NCI-H146 treated with DMSO at 0.1 percent for 48 hours (cell line): Measurements from ENCODE around the gene APOA1.
A peak's percentile ranks its signal among the peaks of the same experiment; 100 is the strongest.

Experiments
- DNase-seq: peaks from one replicate; lab custom pipeline; 2025; ENCODE audit not compliant: unreplicated experiment; lab: John Stamatoyannopoulos, UW

The APOA1 gene

DNA sequence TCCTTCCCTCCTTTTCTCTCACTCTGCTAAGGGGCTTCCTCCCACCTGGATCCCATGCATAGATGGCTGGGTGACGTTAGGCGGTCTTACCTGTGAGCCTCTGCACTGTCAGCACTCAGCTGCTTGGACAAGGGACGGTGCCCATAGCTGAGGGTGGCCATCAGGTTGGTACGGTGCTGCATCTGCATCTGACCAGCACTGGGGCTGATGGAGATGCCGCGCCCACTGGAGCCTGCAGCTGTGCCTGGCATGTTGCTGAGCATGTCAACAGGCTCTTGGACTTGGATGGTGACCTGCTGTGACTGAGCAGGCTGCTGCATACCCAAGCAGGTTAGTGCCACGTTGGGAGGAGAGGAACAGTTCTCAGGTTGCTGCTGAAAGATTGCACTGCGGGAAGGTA, 21.8 kb upstream of the APOA1 start:
- no peak for DNase-seq

DNA sequence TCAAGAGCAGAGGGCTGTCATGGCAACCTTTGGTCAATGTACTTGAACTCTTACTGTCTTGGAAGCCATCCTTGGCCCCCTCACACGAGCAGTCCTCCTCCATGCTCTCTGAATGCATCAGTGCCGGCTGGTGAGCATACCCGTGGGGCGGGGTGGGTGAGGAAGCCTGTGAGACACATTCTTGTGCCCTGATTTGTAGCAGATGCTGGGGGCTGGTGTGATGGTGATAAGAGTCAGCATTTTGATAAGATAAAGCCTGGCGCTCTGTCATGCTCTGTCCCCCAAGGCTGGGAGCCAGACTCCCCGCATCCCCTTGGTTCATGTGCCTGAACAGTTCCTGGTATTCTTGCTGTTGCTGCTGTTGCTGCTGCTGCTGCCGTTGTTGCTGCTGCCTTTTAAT, 20.5 kb upstream of the APOA1 start:
- DNase-seq = no peak

DNA sequence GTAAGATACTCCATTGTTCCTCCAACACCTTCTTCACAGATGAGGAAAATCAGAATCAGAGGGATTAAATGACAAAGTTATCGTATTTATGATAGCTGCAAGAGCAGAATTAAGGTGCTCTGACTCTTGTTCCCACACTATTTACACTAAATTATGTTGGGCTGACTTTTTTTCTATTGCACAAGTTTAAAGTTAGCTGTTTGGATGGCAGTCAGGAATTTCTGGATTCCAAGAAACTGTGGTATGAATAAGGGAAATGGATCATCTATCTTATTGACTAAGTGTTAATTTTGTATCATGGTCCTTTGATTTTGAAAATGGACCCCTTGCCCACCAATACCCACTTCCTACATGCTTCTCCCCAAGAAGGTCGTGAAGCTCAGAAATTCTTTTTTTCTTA, 19.9 kb upstream of the APOA1 start:
- no peak for DNase-seq

DNA sequence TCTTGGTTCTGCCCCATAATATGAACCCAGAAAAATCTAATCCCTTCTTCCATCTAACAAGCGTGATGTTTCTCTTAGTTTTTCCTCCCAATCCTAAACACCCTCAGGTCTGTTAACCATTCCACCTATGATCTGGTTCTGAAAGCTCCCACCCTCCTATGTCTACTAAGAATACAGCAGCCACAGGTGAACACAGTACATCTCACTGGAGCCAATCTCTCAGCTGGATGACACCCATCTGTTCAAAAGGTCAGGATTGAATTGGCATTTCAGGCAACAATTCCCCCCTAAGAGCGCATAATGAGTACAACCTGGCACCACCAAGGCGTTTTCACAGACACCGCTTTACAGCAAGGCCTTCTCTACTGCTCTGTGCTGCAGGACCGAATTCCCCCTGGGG, 19.0 kb upstream of the APOA1 start:
- no peak for DNase-seq

DNA sequence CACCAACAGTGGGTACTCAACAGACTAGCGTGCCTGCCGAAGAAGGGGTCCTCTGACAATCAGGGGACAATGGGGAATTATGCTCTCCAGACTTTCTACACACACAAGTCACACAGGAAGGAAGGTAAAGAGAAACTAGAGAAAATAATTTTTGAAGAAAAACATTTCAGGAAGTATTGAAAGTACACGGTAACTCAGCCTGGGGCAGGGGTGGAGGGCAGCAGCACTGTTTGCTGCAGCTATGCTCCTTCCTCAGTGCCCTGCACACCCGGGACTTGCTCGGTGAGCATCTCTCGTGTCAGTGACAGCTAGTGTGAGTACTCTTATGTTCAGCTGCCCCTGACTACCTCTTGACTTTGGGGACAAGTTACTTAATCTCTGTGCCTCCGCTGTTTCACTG, 18.0 kb upstream of the APOA1 start:
- DNase-seq = no peak

DNA sequence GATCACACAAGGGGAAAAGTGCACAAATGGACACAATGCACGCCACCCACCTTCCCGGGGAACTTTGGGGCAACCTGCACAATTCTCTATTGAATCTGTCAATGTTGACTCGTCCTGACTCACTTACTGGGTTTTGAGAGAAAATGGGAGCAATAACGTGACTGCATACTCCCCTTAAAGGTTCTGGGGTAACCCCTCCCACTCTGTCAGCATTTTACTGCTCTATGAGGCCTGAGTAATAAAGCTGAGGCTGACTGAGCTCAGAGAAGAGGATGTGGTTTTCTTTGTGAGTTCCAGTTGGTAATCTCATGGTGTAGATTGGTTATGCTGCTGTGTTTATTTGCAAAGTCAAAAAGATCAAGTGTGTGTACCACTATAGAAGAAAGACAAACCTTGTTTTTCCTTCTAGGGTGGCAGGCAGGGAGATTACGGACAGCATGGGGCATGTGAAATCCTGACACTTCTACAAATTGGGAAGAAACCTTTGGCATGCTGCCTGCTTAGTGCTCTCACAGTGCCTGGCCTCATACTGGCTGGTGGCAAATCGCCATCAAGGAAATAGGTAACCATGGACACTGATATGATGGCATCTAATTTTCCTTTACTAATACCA, 16.1 kb upstream of the APOA1 start:
- no peak for DNase-seq

DNA sequence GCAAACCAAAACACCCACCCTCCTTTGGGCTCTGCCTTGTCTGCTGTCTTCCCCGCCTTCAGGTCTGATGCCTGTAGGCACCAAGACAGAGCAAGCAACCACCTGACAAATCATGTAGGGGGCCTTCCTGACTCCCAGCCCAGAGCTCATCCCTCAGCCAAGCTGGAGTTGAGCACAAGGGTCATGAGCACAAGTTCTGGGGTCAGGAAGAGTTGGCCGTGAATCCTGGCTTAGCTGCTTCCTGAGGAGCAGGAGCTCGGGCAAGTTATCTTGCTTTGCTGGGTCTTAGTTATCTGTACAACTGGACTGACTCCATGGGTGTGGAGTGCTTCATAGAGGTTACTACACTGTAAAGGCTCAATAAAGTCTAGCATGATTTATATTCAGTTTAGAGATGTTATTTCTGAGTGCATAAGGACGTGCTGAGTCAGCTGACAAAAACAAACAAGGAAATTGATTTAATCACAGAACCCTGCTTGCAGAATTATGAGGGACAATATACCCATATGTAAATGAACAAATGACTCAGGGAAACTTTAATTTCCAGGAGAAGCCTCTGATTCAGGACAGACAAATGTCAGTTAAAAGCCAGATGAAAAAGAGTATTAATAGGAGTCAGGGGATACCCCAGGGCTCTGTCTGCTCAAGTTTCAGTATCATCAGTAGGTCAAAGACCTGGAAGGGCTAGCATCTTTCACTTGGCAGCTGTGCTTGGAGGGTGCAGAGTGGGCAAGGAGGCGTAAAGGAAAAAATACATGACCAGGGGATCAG, 15.0 kb upstream of the APOA1 start:
- no peak for DNase-seq

DNA sequence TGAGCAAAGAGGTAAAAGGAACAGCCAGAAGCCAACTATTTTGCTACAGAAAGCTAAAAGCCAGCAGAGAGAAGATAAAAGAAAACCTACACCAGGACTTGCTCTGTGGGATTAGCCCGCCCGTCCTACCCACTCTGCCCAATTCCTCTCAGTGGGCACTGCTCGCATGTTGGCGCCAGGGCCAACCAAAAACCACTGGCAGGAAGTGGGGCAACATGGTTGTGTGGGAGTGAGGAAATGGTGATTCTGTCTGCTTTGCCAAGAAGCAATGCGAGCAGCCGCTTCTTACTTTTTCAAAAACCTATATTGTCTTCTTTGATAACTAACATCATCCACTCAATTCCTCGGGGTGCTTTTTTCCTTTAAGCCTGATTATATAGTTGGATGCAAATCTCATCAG, 14.2 kb upstream of the APOA1 start:
- DNase-seq = no peak

DNA sequence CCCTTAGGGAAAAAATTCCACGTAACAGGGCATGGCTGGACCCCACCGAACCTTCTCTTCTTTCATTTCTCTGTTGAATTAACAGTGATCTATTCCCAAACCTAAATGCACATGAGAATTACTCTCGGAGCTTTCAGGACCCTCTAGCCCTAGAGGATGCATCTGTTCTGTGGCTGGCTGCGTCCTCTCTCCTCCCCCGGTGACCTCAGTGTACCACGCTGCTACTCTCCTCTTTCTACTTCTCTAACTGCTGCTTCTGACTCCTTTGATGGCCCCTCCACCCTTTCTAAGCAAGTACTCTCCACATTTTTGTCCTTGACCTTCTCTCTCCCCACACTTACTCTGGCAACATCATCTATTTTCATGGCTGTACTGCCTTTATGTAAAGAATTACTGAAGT, 12.1 kb upstream of the APOA1 start:
- no peak for DNase-seq

DNA sequence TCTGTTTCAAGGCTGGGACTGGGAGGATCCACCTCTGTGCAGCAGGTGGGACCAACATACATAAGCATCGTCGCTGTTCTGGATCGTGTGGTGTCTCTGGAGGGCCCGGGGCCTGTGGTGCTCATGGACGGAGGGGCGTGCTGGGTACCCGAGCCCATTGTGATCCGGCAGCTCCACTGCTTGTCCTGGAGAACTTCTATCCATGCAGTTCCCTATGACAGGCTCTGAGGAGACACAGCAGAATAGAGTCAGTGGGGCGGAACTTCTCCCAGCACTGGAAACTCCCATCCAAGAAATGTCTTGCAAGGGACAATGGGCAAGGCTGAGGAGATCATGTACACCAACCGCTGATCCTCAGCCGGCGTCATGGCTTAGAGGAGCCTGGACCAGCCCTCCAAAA, 11.6 kb upstream of the APOA1 start:
- DNase-seq = no peak

DNA sequence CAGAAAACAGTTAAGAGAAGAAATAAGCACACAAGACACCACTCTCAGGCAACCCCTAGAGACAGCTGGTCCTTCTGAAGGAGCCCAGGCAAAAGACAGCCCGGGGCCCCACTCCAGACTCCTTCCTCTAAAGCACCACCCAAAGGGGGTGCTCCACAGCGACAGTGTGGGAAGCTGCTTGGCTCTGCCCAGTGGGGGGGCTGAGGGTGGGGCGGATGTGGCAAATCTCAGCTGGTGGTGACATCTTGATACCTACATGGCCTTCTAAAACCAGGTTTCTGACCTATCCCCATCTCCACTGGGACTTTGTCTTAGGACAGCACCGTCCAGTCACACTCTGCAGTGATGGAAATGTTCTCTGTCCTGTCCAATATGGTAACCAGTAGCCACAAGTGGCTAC, 10.2 kb upstream of the APOA1 start:
- DNase-seq = no peak

DNA sequence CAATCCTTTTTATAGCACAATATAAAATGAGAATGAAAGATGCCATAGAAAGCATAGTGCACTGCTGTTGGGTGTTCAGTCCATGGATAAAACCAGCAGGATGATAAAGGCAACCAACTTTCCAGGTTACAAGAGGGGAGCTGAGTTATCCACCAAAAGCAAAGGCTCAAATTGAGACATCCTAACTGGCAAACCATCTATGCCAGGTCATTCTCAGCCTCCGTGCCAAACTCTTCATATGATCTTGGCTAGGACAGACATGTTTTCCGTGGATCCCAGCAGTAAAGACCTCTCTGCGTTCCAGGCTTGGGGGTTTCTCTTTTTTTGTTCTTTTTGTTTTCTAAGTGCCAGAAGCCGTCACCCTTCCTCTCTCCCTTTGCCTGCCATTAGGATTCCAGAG, 7.3 kb upstream of the APOA1 start:
- DNase-seq = no peak

DNA sequence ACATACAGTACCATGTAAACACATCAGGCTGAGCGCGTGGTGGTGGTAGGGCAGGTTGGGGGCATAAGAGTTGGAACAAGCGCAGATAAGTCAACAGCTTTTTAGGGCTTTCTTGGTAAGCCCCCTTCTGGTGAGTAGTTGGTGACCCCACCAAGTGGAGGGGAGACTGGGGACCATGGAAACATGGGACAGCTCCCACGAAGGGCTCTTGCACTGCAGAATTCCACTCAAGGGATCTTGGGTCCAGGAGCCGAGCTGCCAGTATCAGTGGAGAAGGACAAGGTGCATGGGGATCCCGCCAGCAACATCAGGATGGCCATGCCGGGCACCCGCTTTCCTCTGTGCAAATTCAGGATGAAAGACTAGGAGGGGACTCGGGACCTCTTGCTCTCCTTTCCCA, 6.2 kb upstream of the APOA1 start:
- DNase-seq = no peak

DNA sequence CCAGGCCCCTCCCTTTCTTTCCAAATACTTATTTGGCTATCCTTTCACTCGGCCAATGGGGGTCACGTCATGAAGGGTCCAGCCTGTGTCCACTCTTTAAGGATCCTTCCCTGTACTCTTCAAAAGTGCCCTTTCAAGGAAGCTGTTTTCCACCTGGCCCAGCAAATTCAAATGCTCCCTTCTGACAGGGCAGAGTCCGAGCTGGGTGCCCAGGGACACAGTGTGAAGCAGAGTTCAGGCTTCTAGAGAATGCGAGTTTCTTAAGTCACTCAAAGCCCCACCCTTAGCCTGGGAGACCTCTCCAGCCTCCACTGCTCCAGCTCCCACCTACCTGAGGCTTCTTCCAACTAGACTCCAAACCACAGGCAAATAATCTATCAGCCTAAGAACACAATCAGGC, 5.5 kb upstream of the APOA1 start:
- no peak for DNase-seq

DNA sequence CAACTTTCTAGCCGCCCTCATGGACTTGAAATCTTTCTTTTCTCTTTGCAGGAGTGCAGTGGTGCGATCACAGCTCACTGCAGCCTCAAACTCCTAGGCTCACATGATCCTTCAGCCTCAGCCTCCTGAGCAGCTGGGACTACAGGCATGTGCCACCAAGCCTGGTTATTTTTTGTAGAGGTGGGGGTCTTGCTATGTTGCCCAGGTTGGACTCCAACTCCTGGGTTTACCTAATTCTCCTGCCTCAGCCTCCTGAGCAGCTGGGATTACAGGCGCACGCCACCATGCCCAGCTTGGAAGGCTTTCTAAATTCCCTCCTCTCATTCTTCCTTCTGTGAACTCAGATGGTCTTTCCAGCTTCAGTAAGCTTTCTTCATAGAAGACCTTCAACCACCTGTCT, 4.7 kb upstream of the APOA1 start:
- DNase-seq = no peak

DNA sequence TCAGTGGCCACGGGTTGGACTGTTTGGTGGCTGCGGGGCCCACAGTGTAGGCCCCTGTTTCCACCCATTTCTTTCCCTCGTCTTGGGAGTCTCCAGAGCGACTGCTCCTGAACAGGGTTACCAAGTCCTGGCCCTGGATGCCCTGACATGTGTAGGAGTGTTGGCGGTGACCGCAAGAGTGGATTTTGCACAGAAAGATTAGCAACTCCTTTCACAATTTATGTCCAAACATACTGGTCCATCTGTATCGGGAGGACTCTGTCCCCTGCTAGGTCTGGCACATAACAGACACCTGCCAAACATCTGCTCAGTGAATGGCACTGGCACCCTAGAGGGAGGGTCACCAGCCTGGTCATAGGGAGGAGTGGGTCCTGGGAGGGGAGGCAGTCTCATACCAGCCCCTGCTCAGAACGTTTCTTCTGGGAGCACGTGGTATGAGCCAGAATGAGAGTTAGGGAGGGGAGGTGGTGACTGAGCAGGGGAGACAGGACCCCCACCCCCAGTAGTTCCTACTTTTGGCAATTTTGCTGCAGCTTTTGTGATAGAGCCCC, 3.4 kb upstream of the APOA1 start:
- DNase-seq = no peak

DNA sequence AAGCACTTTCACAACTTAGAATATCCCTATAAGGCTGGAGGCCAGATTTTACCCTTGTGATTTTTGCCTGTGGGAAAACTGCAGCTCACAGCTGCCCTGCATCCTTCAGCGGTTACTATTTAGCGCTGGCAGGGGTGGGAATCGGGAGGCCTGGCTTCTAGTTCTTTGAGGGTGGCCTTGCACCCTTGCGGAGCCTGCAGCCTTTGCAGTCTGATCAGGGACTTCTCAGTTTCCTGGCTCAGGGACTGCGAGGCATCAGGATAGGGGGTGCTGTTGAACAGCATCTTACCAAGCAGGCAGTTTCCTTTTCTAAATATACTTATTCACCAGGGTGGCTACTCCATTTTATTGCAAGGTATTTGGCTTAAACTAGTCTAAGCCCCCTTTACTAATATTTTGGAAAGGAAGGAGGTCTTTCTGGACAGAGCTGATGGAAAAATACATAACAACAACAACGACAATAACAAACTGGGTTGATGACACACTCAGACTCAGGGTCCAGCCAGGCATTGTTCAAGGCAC, 2.9 kb upstream of the APOA1 start:
- DNase-seq = no peak

DNA sequence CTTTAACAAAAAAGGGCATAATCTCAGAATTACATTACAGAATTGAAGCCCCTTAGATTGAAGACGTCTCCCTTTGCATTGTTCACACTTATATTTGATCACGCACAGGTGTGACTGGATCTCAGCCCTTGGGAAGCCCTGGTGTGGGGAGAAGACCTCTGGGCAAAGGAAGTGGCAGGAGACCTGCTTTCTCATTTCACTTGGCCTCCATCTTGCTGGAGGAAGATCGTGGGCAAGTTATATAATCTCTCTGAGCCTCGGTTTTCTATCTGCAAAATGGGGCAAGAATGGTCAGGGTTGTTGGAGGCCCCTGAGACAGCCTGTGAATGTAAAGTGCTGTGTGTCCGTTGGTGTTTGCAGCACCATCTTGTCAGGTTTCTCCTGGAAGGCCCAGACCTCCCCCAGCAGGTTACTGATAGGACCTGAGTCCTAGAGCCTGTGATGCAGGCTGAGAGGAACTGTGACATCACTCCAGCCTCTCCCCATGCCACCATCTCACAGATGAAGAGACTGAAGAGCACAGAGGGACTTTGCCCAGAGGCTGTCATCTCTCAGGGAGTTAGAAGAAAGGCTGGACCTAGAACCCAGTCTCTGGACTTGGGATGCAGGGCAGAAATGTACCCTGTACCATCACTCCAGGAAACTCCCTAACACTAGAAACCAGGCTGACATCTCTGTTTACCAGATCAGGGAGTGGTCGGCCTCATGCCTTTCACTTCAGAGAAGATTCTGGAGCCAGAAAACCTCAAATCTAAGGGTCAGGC, 1.1 kb upstream of the APOA1 start:
- no peak for DNase-seq

DNA sequence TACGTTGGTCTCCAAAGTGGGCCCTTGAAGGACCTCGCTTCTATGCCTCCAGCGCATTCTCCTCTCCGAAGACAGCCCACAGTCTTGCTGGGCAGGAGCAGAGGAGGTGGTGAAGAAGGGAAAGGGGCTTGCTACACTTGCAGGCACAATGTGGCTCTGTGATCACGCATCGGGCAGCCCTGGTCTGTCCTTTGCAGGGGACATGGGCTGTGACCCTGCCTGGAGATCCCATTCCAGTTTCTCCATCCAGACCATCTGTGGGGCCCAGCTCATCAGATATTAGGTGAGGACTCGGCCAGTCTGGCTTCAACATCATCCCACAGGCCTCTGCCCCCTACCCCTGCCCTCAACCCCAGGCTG, 810 bp downstream of the APOA1 start:
- DNase-seq = no peak

DNA sequence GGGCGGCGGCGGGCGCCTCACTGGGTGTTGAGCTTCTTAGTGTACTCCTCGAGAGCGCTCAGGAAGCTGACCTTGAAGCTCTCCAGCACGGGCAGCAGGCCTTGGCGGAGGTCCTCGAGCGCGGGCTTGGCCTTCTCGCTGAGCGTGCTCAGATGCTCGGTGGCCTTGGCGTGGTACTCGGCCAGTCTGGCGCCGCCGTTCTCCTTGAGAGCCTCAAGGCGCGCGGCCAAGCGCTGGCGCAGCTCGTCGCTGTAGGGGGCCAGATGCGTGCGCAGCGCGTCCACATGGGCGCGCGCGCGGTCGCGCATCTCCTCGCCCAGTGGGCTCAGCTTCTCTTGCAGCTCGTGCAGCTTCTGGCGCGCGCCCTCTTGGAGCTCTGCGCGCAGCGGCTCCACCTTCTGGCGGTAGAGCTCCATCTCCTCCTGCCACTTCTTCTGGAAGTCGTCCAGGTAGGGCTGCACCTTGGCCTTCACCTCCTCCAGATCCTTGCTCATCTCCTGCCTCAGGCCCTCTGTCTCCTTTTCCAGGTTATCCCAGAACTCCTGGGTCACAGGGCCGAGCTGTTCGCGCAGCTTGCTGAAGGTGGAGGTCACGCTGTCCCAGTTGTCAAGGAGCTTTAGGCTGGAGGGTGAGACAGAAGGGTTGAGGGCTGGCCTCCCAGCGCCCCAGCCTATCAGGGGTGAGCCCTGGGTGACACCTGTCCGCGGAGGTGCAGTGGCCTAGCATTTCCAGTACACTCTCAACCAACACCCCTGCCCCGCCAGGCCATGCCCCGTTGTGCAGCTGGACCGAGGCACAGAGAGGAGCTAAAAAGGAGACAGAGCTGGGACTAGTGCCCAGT, 1.4 kb downstream of the APOA1 start:
- peak; percentile 76 for DNase-seq
